Measurements from ENCODE around the gene LSM3. TPM values are rescaled to one million over a fixed set of nuclear protein-coding genes. Genes with fewer than 3 reads are reported as not detected.

The LSM3 gene
- total and polyA plus RNA-seq, 2 of the 4 experiments (the other 2 are of a cell fraction): 3.4 to 11.5 TPM

- Histone ChIP-seq H2AK9ac (replicated peaks; ENCODE audit: low read depth, low read length, poor library complexity) (no peak overlapping the region), H3K79me1 (ENCODE audit: low read depth in 1 of 2, low read length in 2 of 2) (no peaks in the 10 kb centered on the region), H2AK5ac (ENCODE audit: low read depth, low read length) (no peak overlapping the region), H2BK5ac (ENCODE audit: low read depth, low read length, poor library complexity, severe bottlenecking) (no peak overlapping the region), H3K27me3 (ENCODE audit: control insufficient read depth, insufficient read depth, low read length) (no peaks in the 10 kb centered on the region), H3K9ac (ENCODE audit: low read depth, low read length) (no peak overlapping the region), H3K18ac (ENCODE audit: low read depth, low read length) (no peak overlapping the region), H3K4me2 (ENCODE audit: low read depth, low read length) (no peak overlapping the region), H2BK15ac (ENCODE audit: low read depth, low read length) (no peak overlapping the region), H3K56ac (ENCODE audit: extremely low read depth, insufficient read depth, low read length) (no peak overlapping the region), H3K23ac (ENCODE audit: low read depth, low read length) (no peak overlapping the region), H3K9me1 (ENCODE audit: insufficient read depth, low read length) (peaks cover 10% of the 10 kb centered on the region), H2AFZ (replicated peaks; ENCODE audit: low read length, poor library complexity) (no peak overlapping the region), H4K20me1 (ENCODE audit: insufficient read depth, low read length) (no peaks in the 10 kb centered on the region), H4K91ac (ENCODE audit: insufficient read depth, low read depth, low read length) (no peak overlapping the region), H4K5ac (ENCODE audit: low read depth, low read length) (no peak overlapping the region), H2BK20ac (ENCODE audit: low read depth, low read length) (no peak overlapping the region), H3K4me3 (ENCODE audit: insufficient read depth, low read depth, low read length) (no peak overlapping the region), H3K4ac (ENCODE audit: low read depth, low read length) (no peak overlapping the region), H3K14ac (replicated peaks; ENCODE audit: low read depth, low read length) (no peak overlapping the region), H3K4me1 (ENCODE audit: control insufficient read depth, insufficient read depth, low read length) (peaks cover 21% of the 10 kb centered on the region), H2BK120ac (ENCODE audit: low read depth, low read length) (no peak overlapping the region), H3K36me3 (ENCODE audit: control insufficient read depth, insufficient read depth, low read length) (no peaks in the 10 kb centered on the region), H3K27ac (ENCODE audit: insufficient read depth, low read length) (no peak overlapping the region), H4K8ac (ENCODE audit: low read depth in 2 of 2, low read length in 2 of 2) (no peak overlapping the region), H3K9me3 (ENCODE audit: control insufficient read depth, insufficient read depth, low read length) (no peaks in the 10 kb centered on the region)
- no peak for ATAC-seq (ENCODE audit: low read depth)
- TF ChIP-seq MAZ (IDR thresholded peaks at IDR 0.05; ENCODE audit: borderline replicate concordance, low read depth, low read length) (no peak), CEBPB (IDR thresholded peaks at IDR 0.05; ENCODE audit: low read depth, low read length) (no peak), USF2 (IDR thresholded peaks at IDR 0.05; ENCODE audit: low read depth, low read length) (no peak)
- ChIA-PET POLR2A (ENCODE audit: unreplicated experiment) (no interaction called here), CTCF (no interaction called here)
- WGBS, 2 experiments (ENCODE audit: extremely low coverage in 2 of 2, insufficient read length in 1 of 2): no CpG with 5 or more reads among the region's 1 CpG
- BruUV-seq (replicated peaks): no TSS peak
- no peak for DNase-seq
- in situ Hi-C loops (cut with MboI; ENCODE audit: low sequenced_read_pairs) (no loop called here), dilution Hi-C loops (cut with HindIII; ENCODE audit: low sequenced_read_pairs, unreplicated experiment) (no loop called here), intact Hi-C loops (cut with micrococcal nuclease) (no loop called here)
These were observed 42.3 kb downstream of the LSM3 start for GRCh38 chr3:14220933-14221332.
